ENCODE results near the gene CACNA1A.

DNA sequence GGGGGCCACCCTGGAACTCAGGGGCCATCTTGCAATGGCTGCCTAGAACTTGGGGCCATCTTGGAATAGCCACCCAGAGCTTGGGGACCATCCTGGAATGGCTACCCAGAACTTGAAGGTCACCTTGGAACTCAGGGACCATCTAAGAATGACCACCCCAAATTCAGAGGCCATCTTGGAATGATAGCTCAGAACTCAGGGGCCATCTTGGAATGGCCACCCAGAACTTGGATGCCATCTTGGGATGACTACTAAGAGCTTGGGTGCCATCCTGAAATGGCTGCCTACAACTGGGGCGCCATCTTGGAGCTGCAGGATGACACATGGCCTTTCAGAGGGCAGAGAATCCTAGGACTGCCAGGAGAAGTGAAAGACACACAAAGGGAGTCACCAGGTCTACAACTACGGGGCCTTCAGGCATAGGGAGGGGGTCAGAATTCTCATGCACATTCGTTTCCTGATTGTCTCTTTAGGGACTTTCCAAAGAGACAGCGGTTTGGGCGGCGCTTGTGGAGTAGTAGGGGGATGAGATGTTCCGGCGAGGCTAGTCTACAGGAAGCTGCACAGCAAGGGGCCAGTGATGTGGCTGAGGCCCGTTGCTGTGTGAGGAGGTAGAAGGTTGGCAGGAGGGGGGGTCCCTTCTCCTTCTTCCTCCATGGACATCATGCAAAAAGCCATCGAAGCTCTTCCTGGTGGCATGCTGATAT lies 231.1 kb downstream of the CACNA1A start:
- TF ChIP-seq CTCF (IDR thresholded peaks at IDR 0.05) = no peak
- TF ChIP-seq EP300 (IDR thresholded peaks at IDR 0.05) = no peak
- TF ChIP-seq POLR2A (IDR thresholded peaks at IDR 0.05) = no peak
